Measurements from ENCODE around the gene CD58. TPM values are rescaled to one million over a fixed set of nuclear protein-coding genes. Genes with fewer than 3 reads are reported as not detected.

The CD58 gene
- polyA plus RNA-seq, 1 donor, result 10.3 TPM

DNA sequence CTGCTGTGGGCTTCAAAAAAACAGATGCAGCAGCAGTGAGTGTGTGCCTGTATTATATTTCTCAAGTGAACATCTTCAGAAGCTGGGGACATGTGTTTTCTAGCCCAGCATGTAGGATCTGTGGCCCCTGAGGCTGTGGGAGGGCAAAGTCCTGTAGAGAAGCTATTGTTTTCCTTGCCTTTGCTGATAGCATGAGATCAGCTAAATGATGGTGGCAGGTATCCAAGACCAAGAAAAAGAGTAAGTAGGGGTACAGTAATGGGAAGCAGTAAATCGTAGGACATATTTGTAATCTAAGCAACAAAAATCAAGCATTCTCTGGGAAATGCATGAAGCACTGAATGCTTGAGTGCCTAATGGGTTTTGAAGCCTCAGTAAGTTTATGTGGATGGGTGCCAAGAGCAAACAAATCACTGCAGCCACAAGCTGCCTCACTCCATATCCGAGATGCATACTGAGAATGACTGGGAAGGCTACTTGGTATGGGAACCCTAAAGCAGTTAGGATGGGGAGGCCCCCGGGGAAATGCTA lies 98.3 kb downstream of the CD58 start:
- DNase-seq (ENCODE audit: low read depth), result no peak

- DNase-seq (ENCODE audit: low read depth), result no peak
Measured at GRCh38 chr1:116471241-116471640, 99.6 kb downstream of the CD58 start.

DNA sequence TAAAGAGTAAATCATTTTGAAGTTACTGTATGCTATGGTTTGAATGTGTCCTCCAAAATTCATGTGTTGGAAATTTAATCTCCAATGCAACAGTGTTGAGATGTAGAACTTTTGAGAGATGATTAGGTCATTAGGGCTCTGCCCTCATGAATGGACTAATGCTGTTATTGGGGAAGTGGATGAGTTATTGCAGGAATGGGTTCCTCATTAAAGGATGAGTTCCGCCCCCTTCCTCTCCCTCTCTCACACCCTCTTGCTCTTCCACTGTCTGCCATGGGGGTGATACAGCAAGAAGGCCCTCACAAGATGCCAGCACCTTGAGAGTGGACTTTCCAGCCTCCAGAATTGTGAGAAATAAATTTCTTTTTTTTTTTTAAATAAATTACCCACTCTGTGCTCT lies 100.2 kb downstream of the CD58 start:
- no peak for DNase-seq (ENCODE audit: low read depth)

- DNase-seq (ENCODE audit: low read depth), result no peak
Measured at GRCh38 chr1:116466810-116467557, 103.8 kb downstream of the CD58 start.

DNA sequence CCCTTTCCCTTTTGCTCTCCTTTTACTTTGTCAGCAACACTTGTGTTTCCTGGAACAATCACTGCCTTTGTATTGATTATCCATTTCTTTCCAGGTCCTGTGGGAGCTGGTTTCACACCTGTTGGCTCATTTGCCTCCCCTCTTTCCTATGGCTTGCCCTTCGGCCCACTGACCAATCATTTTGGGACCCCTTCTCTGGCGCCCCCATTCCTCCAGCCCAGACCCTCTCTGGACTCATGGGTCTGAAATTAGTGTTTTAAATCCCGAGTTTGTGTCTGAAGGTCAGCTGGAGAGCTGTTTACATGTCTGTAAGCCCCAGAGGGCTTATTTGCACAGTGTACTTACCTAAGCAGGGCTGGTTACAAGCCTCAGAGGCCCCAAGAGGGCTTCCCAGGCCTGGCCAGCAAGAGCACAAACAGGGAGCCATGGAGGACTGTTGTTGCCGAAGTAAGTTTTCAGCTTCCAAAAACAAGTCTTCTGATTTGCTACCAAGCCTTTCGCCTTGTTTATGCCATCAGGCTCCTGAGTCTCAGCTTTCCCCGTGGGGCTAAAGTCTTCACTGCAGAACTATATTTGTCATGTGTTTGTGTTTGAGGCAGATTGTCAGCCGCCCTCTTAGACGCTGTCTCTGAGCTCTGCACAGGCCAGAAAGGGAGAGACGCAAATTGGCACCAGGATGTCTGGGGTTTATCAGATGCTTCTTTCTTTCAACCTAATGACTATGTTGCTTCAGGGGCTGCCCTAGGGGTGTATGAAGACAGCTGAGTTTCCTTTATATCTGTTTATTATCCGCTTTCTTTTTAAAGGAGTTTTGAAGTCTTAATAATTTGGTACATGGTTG lies 104.8 kb downstream of the CD58 start:
- DNase-seq (ENCODE audit: low read depth), result no peak

DNA sequence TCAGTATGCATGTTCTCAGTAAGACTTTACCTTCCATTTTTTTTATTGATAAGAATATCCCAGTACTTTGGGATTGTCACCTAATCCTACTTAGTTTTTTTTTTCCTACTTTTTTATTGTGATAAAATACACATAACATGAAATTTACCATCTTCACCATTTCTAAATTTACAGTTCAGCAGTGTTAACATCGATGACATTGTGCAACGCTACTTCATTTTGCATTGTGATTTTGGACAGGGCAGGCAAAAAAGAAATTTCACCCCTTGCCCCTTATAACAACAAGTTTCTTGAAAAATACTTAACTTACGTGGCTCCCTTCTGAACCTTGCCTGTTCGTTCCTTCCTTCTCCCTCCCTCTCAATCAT lies 105.4 kb downstream of the CD58 start:
- no peak for DNase-seq (ENCODE audit: low read depth)

Other genes starting within 250 kb of the CD58 start
- gene ATP1A1, start 197.8 kb downstream of the CD58 start, polyA plus RNA-seq (ENCODE audit: insufficient read length), result 104 TPM
- gene IGSF3, start 96.7 kb upstream of the CD58 start, polyA plus RNA-seq (ENCODE audit: insufficient read length), result 22.1 TPM
- gene CD2, start 183.4 kb upstream of the CD58 start, polyA plus RNA-seq (ENCODE audit: insufficient read length), result 0.29 TPM